Measurements from ENCODE around the gene OOSP2.

Gene OOSP2

DNA sequence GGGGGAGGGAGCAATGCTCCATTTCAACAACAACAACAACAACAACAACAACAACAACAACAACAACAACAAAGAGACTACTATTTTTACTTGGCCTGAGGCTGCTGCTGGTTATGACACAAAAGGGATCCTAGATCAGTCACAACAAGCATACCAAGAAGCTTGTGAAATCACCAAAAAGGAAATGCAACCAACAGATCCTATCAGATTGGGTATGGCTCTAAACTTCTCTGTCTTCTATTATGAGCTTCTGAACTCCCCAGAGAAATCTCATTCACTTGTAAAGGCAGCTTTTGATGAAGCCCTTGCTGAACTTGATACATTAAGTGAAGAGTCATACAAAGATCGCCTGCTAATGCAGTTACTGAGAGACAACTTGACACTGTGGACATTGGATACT lies 37.8 kb downstream of the OOSP2 start:
- DNase-seq (ENCODE audit: insufficient read length, low spot score) (no peak), FAIRE-seq (no peak)
- TF ChIP-seq POLR2A (IDR thresholded peaks at IDR 0.05; ENCODE audit: low read depth, low read length) = no peak

DNA sequence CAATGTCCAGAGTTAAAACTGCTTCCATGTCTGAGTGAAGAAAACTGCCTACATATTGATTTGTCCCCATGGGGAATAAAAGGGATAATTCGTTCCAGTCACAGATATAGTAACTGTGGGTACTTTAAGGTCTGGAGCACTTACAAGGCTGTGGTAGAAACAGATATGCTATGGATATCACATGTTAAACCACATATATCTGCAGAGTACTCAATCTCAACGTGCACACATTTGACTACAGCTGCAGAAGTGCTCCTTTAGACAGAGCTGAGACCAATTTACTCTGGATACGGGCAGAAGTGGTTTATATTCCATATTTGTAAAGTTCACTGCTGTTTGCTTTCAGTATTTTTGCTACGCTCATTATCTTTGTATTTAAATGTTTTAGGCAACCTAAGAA lies 38.5 kb downstream of the OOSP2 start:
- no peak for FAIRE-seq
- DNase-seq (ENCODE audit: insufficient read length, low spot score) = no peak
- TF ChIP-seq POLR2A (IDR thresholded peaks at IDR 0.05; ENCODE audit: low read depth, low read length) (no peak), POLR2AphosphoS5 (IDR thresholded peaks at IDR 0.05; ENCODE audit: low read depth, low read length) (no peak), TAF1 (IDR thresholded peaks at IDR 0.05; ENCODE audit: low read depth, low read length) (no peak), PAX5 (IDR thresholded peaks at IDR 0.05; ENCODE audit: insufficient read depth, low read length, severe bottlenecking) (no peak), POU2F2 (IDR thresholded peaks at IDR 0.05; ENCODE audit: low read depth, low read length) (no peak), SPI1 (IDR thresholded peaks at IDR 0.05; ENCODE audit: low read depth, low read length) (no peak)

DNA sequence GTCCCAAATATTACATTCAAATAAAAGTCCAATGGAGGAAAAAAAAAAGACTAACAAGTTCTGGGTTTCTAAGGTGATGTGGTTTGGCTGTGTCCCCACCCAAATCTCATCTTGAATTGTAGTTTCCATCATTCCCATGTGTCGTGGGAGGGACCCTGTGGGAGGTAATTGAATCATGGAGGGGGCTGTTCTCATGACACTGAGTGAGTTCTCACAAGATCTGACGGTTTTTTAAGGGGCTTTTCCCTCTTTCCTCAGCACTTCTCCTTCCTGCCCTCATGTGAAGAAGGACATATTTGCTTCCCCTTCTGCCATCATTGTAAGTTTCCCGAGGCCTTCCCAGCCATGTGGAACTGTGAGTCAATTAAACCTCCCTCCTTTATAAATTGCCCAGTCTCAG lies 40.3 kb downstream of the OOSP2 start:
- no peak for FAIRE-seq
- no peak for TF ChIP-seq POLR2A (IDR thresholded peaks at IDR 0.05; ENCODE audit: low read depth, low read length)
- no peak for TF ChIP-seq POU2F2 (IDR thresholded peaks at IDR 0.05; ENCODE audit: low read depth, low read length)
- TF ChIP-seq POLR2AphosphoS5 (IDR thresholded peaks at IDR 0.05; ENCODE audit: low read depth, low read length) = no peak
- no peak for TF ChIP-seq SPI1 (IDR thresholded peaks at IDR 0.05; ENCODE audit: low read depth, low read length)
- TF ChIP-seq TAF1 (IDR thresholded peaks at IDR 0.05; ENCODE audit: low read depth, low read length) = no peak
- no peak for TF ChIP-seq PAX5 (IDR thresholded peaks at IDR 0.05; ENCODE audit: insufficient read depth, low read length, severe bottlenecking)
- DNase-seq (ENCODE audit: insufficient read length, low spot score) = no peak

DNA sequence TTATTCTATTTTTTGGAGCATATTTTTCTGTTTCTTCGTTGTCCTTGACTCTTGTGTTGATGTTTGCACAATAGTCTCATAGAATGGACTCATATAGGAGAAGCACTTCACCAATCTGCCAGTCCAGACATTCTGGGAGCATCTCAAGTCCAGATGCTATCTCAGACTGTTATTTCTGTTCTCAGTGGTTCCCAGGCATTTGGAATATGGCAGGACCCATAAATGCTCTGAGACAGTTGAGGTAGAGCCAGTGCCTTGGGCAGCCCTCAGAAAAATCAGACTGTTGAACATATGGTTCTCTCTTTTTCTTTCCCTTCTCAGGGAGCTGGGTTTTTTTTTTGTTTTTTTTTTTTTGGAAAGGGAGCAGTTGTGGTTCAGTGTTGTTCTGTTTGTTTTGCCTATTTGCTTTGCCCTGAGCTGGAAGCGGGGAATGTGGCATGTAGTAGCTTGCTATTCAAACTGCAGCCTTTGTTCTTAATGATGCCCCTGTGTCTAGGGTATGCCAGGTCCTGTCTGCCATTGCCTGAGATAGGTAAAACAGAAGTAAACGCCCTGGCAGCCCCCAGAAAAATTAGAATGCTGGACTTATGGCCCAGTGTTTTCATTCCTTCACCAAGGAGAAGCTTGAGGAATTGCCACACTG lies 44.5 kb downstream of the OOSP2 start:
- FAIRE-seq (no peak), DNase-seq (ENCODE audit: insufficient read length, low spot score) (no peak)
- TF ChIP-seq PAX5 (IDR thresholded peaks at IDR 0.05; ENCODE audit: insufficient read depth, low read length, severe bottlenecking) (no peak), POU2F2 (IDR thresholded peaks at IDR 0.05; ENCODE audit: low read depth, low read length) (no peak), POLR2AphosphoS5 (IDR thresholded peaks at IDR 0.05; ENCODE audit: low read depth, low read length) (no peak), TAF1 (IDR thresholded peaks at IDR 0.05; ENCODE audit: low read depth, low read length) (no peak), POLR2A (IDR thresholded peaks at IDR 0.05; ENCODE audit: low read depth, low read length) (no peak), SPI1 (IDR thresholded peaks at IDR 0.05; ENCODE audit: low read depth, low read length) (no peak)

DNA sequence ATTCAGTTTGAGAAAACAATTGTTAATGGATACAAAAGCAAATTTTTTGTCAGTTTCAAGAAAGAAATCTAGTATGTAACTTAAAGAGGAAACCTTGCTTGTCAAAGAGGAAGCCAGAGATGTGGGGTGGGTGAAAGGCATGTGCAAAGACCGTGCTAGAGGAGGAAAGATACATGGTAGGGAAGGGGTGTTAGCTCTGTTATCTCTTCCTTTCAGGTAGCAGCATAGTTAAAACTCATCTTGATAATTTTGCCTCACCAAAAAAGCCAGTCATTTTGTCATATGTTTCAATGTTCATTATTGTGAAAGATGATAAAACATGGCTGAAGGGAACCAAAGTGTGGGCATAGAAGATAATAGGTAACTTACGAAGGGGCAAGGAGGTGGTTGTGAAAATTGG lies 45.7 kb downstream of the OOSP2 start:
- no peak for FAIRE-seq
- TF ChIP-seq TAF1 (IDR thresholded peaks at IDR 0.05; ENCODE audit: low read depth, low read length) (no peak), PAX5 (IDR thresholded peaks at IDR 0.05; ENCODE audit: insufficient read depth, low read length, severe bottlenecking) (no peak), SPI1 (IDR thresholded peaks at IDR 0.05; ENCODE audit: low read depth, low read length) (no peak), POLR2A (IDR thresholded peaks at IDR 0.05; ENCODE audit: low read depth, low read length) (no peak), POLR2AphosphoS5 (IDR thresholded peaks at IDR 0.05; ENCODE audit: low read depth, low read length) (no peak), POU2F2 (IDR thresholded peaks at IDR 0.05; ENCODE audit: low read depth, low read length) (no peak)
- DNase-seq (ENCODE audit: insufficient read length, low spot score) = no peak

DNA sequence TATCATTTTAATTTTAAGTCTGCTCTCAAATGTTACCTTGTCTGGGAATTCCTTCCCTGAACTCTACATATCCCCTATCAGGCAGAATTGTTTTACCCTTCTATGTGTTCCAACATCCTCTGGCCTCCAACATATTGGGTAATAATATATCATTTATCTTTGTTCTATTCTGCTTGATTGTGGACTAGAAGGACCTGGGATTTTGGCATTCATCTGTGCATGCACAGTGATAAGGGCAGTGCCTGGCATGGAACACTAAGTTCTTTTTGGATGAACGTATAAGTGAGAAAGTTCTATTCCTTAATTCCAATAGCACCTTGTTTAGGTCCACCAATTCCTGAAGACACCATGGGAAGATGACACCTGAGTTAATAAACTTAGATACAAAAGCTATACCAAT lies 47.0 kb downstream of the OOSP2 start:
- no peak for TF ChIP-seq POLR2A (IDR thresholded peaks at IDR 0.05; ENCODE audit: low read depth, low read length)
- TF ChIP-seq SPI1 (IDR thresholded peaks at IDR 0.05; ENCODE audit: low read depth, low read length) = no peak
- no peak for TF ChIP-seq TAF1 (IDR thresholded peaks at IDR 0.05; ENCODE audit: low read depth, low read length)
- no peak for TF ChIP-seq POLR2AphosphoS5 (IDR thresholded peaks at IDR 0.05; ENCODE audit: low read depth, low read length)
- TF ChIP-seq PAX5 (IDR thresholded peaks at IDR 0.05; ENCODE audit: insufficient read depth, low read length, severe bottlenecking) = no peak
- TF ChIP-seq POU2F2 (IDR thresholded peaks at IDR 0.05; ENCODE audit: low read depth, low read length) = no peak
- FAIRE-seq = no peak

DNA sequence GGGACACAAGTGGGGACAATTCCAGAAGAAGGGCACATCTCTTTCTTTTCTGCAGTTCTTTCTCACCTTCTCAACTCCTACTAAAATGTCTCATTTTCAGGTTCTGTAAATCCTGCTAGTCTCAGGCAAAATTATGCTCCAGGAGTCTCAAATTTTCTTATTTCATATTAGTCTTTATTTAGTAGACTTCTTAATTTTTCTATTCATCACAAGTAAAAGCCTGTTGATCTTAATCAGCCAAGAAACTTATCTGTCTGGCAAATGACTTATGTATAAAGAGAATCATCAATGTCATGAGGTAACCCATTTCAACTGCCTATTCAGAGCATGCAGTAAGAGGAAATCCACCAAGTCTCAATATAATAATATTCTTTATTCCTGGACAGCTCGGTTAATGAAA lies 48.2 kb downstream of the OOSP2 start, which contains the start of gene MS4A2:
Gene MS4A2 (plus strand): TSS at position 301 of the 400 bp plus-strand sequence. CDS start 102 bp downstream, outside the sequence.
- TF ChIP-seq POU2F2 (IDR thresholded peaks at IDR 0.05; ENCODE audit: low read depth, low read length) (no peak), PAX5 (IDR thresholded peaks at IDR 0.05; ENCODE audit: insufficient read depth, low read length, severe bottlenecking) (no peak), SPI1 (IDR thresholded peaks at IDR 0.05; ENCODE audit: low read depth, low read length) (no peak), TAF1 (IDR thresholded peaks at IDR 0.05; ENCODE audit: low read depth, low read length) (no peak), POLR2AphosphoS5 (IDR thresholded peaks at IDR 0.05; ENCODE audit: low read depth, low read length) (no peak), POLR2A (IDR thresholded peaks at IDR 0.05; ENCODE audit: low read depth, low read length) (no peak)
- FAIRE-seq = no peak
- DNase-seq (ENCODE audit: insufficient read length, low spot score) = no peak

More for the DNA sequence above, 47.0 kb downstream of the OOSP2 start:
- no peak for DNase-seq (ENCODE audit: insufficient read length, low spot score)

DNA sequence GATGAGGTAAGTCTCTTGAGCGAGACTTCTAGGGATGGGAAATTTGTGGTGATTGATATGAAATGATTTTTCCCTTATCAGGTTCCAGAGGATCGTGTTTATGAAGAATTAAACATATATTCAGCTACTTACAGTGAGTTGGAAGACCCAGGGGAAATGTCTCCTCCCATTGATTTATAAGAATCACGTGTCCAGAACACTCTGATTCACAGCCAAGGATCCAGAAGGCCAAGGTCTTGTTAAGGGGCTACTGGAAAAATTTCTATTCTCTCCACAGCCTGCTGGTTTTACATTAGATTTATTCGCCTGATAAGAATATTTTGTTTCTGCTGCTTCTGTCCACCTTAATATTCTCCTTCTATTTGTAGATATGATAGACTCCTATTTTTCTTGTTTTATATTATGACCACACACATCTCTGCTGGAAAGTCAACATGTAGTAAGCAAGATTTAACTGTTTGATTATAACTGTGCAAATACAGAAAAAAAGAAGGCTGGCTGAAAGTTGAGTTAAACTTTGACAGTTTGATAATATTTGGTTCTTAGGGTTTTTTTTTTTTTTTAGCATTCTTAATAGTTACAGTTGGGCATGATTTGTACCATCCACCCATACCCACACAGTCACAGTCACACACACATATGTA lies 55.4 kb downstream of the OOSP2 start:
- no peak for DNase-seq (ENCODE audit: insufficient read length, low spot score)
- FAIRE-seq = no peak
- TF ChIP-seq POLR2AphosphoS5 (IDR thresholded peaks at IDR 0.05; ENCODE audit: low read depth, low read length) = no peak
- no peak for TF ChIP-seq POLR2A (IDR thresholded peaks at IDR 0.05; ENCODE audit: low read depth, low read length)
- no peak for TF ChIP-seq POU2F2 (IDR thresholded peaks at IDR 0.05; ENCODE audit: low read depth, low read length)

DNA sequence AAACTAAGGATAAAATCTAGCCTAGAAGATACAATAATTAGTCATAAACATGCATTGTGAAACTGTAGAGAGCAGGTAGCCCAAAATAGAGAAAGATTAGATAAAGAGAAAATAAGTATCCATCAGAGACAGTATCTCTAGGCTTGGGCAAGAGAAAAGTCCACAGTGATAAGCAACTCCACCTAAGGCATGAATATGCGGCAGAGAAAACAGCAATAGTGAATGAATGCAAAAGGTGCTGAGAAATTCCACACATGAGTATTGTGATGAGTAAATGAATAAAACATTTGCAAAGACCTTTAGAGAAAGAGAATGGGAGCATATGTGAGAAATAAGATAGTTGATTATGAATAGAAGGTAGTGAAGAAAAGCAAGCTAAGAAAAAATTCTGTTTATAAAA lies 57.0 kb downstream of the OOSP2 start:
- no peak for DNase-seq (ENCODE audit: insufficient read length, low spot score)
- TF ChIP-seq PAX5 (IDR thresholded peaks at IDR 0.05; ENCODE audit: insufficient read depth, low read length, severe bottlenecking) (no peak), POLR2AphosphoS5 (IDR thresholded peaks at IDR 0.05; ENCODE audit: low read depth, low read length) (no peak), TAF1 (IDR thresholded peaks at IDR 0.05; ENCODE audit: low read depth, low read length) (no peak)
- no peak for FAIRE-seq

Measured in GM12891 (cell line).